HepG2 (cell line): Measurements from ENCODE around the gene PHOSPHO2. TPM values are rescaled to one million over a fixed set of nuclear protein-coding genes. Genes with fewer than 3 reads are reported as not detected.

Experiments used
- ATAC-seq: fragments of 200-7000 bp; cut with Tn5 transposase; 3 replicates; pipeline ENCODE4 v1.9.1; 2020; ENCODE audit warnings: mild to moderate bottlenecking, moderate library complexity
- BruUV-seq: library from RNA; stranded (reverse); fragments of 400-500 nt; replicated peaks from 2 replicates; lab custom pipeline; 2021; lab: Mats Ljungman, UMichigan
- CTCF ChIA-PET: fragments of 300-600 bp; formaldehyde crosslinking; extraction: SDS; loops from one replicate; lab custom pipeline; 2021; ENCODE audit warnings: low total read pairs, inconsistent platforms, low intra/inter-chr PET ratio; lab: Yijun Ruan, JAX
- POLR2A ChIA-PET: fragments of 350-600 bp; sonication (Branson Sonifier 250); formaldehyde crosslinking; loops from one replicate; lab custom pipeline; 2020; ENCODE audit warnings: antibody characterized with exemption, inconsistent platforms; lab: Yijun Ruan, JAX
- DNase-seq: peaks from one replicate; pipeline ENCODE4 v3.0.0-alpha.2; 2015; ENCODE audit warnings: low spot score
- FAIRE-seq: peaks from 3 replicates; lab custom pipeline; 2011; peaks lifted over from hg19 to GRCh38; lab: Jason Lieb, UNC
- H2AFZ ChIP-seq: one replicate; pipeline ENCODE4 v1.6.1; 2011; ENCODE audit warnings: low read length, inconsistent platforms
- H3K27ac ChIP-seq: fragments of 300-600 bp; 3 replicates; pipeline ENCODE4 v1.8.0; 2011; ENCODE audit warnings: mixed run types, mild to moderate bottlenecking, mixed read lengths, low read length, inconsistent platforms; ENCODE audit not compliant: insufficient read depth; ENCODE audit errors: extremely low read length
- H3K27me3 ChIP-seq, 2 experiments: fragments of 200-600 bp in 1 of 2; 2 replicates in 1 of 2; 3 replicates in 1 of 2; pipeline versions ENCODE4 v1.6.0 to v1.8.0; 2011; ENCODE audit warnings: low read length in 2 of 2, mild to moderate bottlenecking in 2 of 2, moderate library complexity in 2 of 2, inconsistent platforms in 1 of 2; ENCODE audit not compliant: insufficient read depth in 2 of 2, control insufficient read depth in 1 of 2
- H3K36me3 ChIP-seq, 2 experiments: fragments of 200-600 bp in 1 of 2; replicated peaks in 1 of 2; 2 replicates in 1 of 2; 3 replicates in 1 of 2; pipeline versions ENCODE4 v1.5.1 to v1.8.0; 2011; ENCODE audit warnings: low read length in 2 of 2, inconsistent platforms in 1 of 2; ENCODE audit not compliant: insufficient read depth in 2 of 2, control insufficient read depth in 1 of 2
- H3K4me1 ChIP-seq: 2 replicates; pipeline ENCODE4 v1.5.1; 2012; ENCODE audit warnings: low read length, inconsistent platforms; ENCODE audit not compliant: insufficient read depth
- H3K4me2 ChIP-seq: 2 replicates; pipeline ENCODE4 v1.6.0; 2011; ENCODE audit warnings: low read depth, low read length, inconsistent platforms
- H3K4me3 ChIP-seq, 3 experiments: fragments of 200-600 bp in 1 of 3; sonication (generic), shearing (Covaris generic) in 1 of 3; replicated peaks in 1 of 3; 2 replicates each; pipeline ENCODE4 v1.5.1; 2011 to 2016; ENCODE audit warnings: low read length in 3 of 3, inconsistent platforms in 2 of 3, low read depth in 2 of 3, mild to moderate bottlenecking in 2 of 3, control low read depth in 1 of 3, mixed read lengths in 1 of 3; ENCODE audit not compliant: insufficient read depth in 1 of 3
- H3K79me2 ChIP-seq: one replicate; pipeline ENCODE4 v1.6.1; 2011; ENCODE audit warnings: low read length, inconsistent platforms; ENCODE audit not compliant: insufficient read depth
- H3K9ac ChIP-seq: 2 replicates; pipeline ENCODE4 v1.6.0; 2011; ENCODE audit warnings: mild to moderate bottlenecking, low read depth, low read length, inconsistent platforms; ENCODE audit not compliant: insufficient read depth
- H3K9me3 ChIP-seq: 2 replicates; pipeline ENCODE4 v1.5.1; 2012; ENCODE audit warnings: mild to moderate bottlenecking, low read length
- H4K20me1 ChIP-seq: 2 replicates; pipeline ENCODE4 v1.6.0; 2011; ENCODE audit warnings: inconsistent platforms, mild to moderate bottlenecking, low read length, moderate library complexity; ENCODE audit not compliant: insufficient read depth
- ARHGAP35 ChIP-seq: sonication (generic); formaldehyde crosslinking; IDR thresholded peaks from 2 replicates; pipeline ENCODE4 v1.9.0; 2022; ENCODE audit warnings: mild to moderate bottlenecking, inconsistent platforms, moderate library complexity, missing genetic modification reagents, borderline replicate concordance
- ARID2 ChIP-seq: sonication (generic); formaldehyde crosslinking; IDR thresholded peaks from 2 replicates; pipeline ENCODE4 v1.8.1; 2022; ENCODE audit warnings: mild to moderate bottlenecking, missing genetic modification reagents, borderline replicate concordance
- EZH2 ChIP-seq: conservative IDR thresholded peaks from 2 replicates; pipeline ENCODE4 v1.6.1; 2012; ENCODE audit warnings: mild to moderate bottlenecking, low read depth, low read length, moderate library complexity
- GFI1 ChIP-seq: sonication (generic); formaldehyde crosslinking; IDR thresholded peaks from 2 replicates; pipeline ENCODE4 v1.5.0; 2020; ENCODE audit warnings: missing genetic modification reagents, mild to moderate bottlenecking, borderline replicate concordance
- GLI4 ChIP-seq: sonication (generic); formaldehyde crosslinking; IDR thresholded peaks from 2 replicates; pipeline ENCODE4 v1.5.1; 2020; ENCODE audit warnings: missing genetic modification reagents, mild to moderate bottlenecking, moderate library complexity, borderline replicate concordance
- HDAC1 ChIP-seq: sonication (generic); formaldehyde crosslinking; IDR thresholded peaks from 2 replicates; pipeline ENCODE4 v1.5.1; 2020; ENCODE audit warnings: mild to moderate bottlenecking, missing genetic modification reagents
- HNRNPK ChIP-seq: fragments of 200-400 bp; formaldehyde crosslinking; IDR thresholded peaks from 2 replicates; pipeline ENCODE4 v1.6.1; 2018; ENCODE audit warnings: low read length, low read depth, moderate library complexity, mild to moderate bottlenecking; ENCODE audit not compliant: poor library complexity, severe bottlenecking
- HNRNPLL ChIP-seq: fragments of 200-400 bp; formaldehyde crosslinking; IDR thresholded peaks from 2 replicates; pipeline ENCODE4 v1.6.1; 2017; ENCODE audit warnings: mild to moderate bottlenecking, low read depth, low read length; ENCODE audit not compliant: poor library complexity, severe bottlenecking
- MAFK ChIP-seq, 2 experiments: IDR thresholded peaks in 1 of 2; conservative IDR thresholded peaks in 1 of 2; 2 replicates each; pipeline ENCODE4 v1.6.1; 2011; ENCODE audit warnings: improper control_type of control experiment in 2 of 2, low read length in 2 of 2
- MYNN ChIP-seq: sonication (generic); formaldehyde crosslinking; IDR thresholded peaks from 2 replicates; pipeline ENCODE4 v1.4.0; 2020; ENCODE audit warnings: mild to moderate bottlenecking, low read depth, missing genetic modification reagents
- NFE2 ChIP-seq: sonication (generic); formaldehyde crosslinking; IDR thresholded peaks from 2 replicates; pipeline ENCODE4 v1.4.0; 2020; ENCODE audit warnings: missing genetic modification reagents
- REPIN1 ChIP-seq: sonication (generic); formaldehyde crosslinking; IDR thresholded peaks from 2 replicates; pipeline ENCODE4 v1.8.0; 2022; ENCODE audit warnings: missing genetic modification reagents, low read depth, mild to moderate bottlenecking, borderline replicate concordance
- RXRA ChIP-seq: sonication (generic); formaldehyde crosslinking; IDR thresholded peaks from 2 replicates; pipeline ENCODE4 v1.5.1; 2020; ENCODE audit warnings: missing genetic modification reagents
- TP53 ChIP-seq: sonication (generic); formaldehyde crosslinking; conservative IDR thresholded peaks from 2 replicates; pipeline ENCODE4 v1.4.0; 2020; ENCODE audit warnings: missing genetic modification reagents
- ZBED4 ChIP-seq: sonication (generic); formaldehyde crosslinking; IDR thresholded peaks from 2 replicates; pipeline ENCODE4 v1.4.0; 2020; ENCODE audit warnings: missing genetic modification reagents, borderline replicate concordance
- WGBS: methylation state at CpG from one replicate; pipeline ENCODE4 v1.1.6; 2017; ENCODE audit warnings: low lambda C conversion rate; 5-methylcytosine and 5-hydroxymethylcytosine counted together
- in situ Hi-C: cut with HindIII; loops from 2 replicates; pipeline ENCODE4 v1.10.0; 2017; ENCODE audit warnings: low pct_unique_long_range_greater_than_20kb; ENCODE audit not compliant: extremely low pct_ligation_motif_present
- intact Hi-C: fragments of 100-400 bp; cut with micrococcal nuclease; formaldehyde crosslinking; loops from one replicate; pipeline ENCODE4 v1.10.0; 2022; ENCODE audit not compliant: unreplicated experiment
- polyA plus RNA-seq, 8 experiments: library from polyadenylated mRNA; depleted of rRNA in 3 of 8; stranded (reverse) in 7 of 8; unstranded in 1 of 8; fragments of >200 nt; fragmentation: Illumina TruSeq in 4 of 8; extraction: Trizol in 4 of 8; gene quantifications; 2 replicates each; pipeline versions ENCODE4 v1.2.1 to v1.2.3, GENCODE V29; 2011 to 2016; ENCODE audit warnings: low read depth in 4 of 8, missing spikeins in 1 of 8, mixed read lengths in 1 of 8; ENCODE audit not compliant: insufficient read depth in 1 of 8
- total RNA-seq, 5 experiments: library from RNA; depleted of rRNA; stranded (reverse); fragments of >200 nt; fragmentation: Illumina TruSeq; extraction: Trizol; gene quantifications; 2 replicates each; pipeline ENCODE4 v1.2.3, GENCODE V29; 2016; ENCODE audit warnings: low read depth in 1 of 5

PHOSPHO2 gene
- total and polyA plus RNA-seq, 2 of the 13 experiments (the other 11 are each of a cell fraction or from before 2014, with no cell fraction given): 6.1 to 11.4 TPM

- CTCF ChIA-PET: no interaction called here
- ATAC-seq (peak; percentile 18; the same call in 2 of the 3 replicates), FAIRE-seq (peak; percentile 28)
- Histone ChIP-seq H3K27ac (no peak overlapping the region), H3K36me3 (peaks cover 5 to 35% of the 10 kb centered on the region in 2 experiments), H3K79me2 (peaks cover 43% of the 10 kb centered on the region), H3K27me3 (no peaks in the 10 kb centered on the region; a peak in 1 of 5 replicates), H3K9me3 (no peaks in the 10 kb centered on the region), H3K4me1 (peaks cover 66% of the 10 kb centered on the region)
- in situ Hi-C loops: no loop called here
- TF ChIP-seq GFI1 (CRISPR knock-in tag) (0 out of 2 replicates have a peak, but pooled peaks have one; percentile 21), GLI4 (CRISPR knock-in tag) (0 out of 2 replicates have a peak, but pooled peaks have one; percentile 43), RXRA (CRISPR knock-in tag) (no peak)
- TF ChIP-seq, all 625 proteins: peak for 2
- no peak for DNase-seq
- Histone ChIP-seq H3K4me3 (no peak overlapping the region), H3K4me2 (0 out of 2 replicates have a peak overlapping the region, but pooled peaks have one; percentile 9), H3K9ac (no peak overlapping the region), H4K20me1 (0 out of 2 replicates have a peak, but pooled peaks cover 8% of the 10 kb centered on the region), H2AFZ (no peak overlapping the region)
- WGBS: 89% methylated on average over 1 of the region's 1 CpG
- intact Hi-C loops: no loop called here
- POLR2A ChIA-PET: no interaction called here
- no TSS peak for BruUV-seq
Measured at GRCh38 chr2:169739351-169739750, 45.1 kb downstream of the PHOSPHO2 start.

- POLR2A ChIA-PET: no interaction called here
- no peak overlapping the region for H3K27ac ChIP-seq
- no peaks in the 10 kb centered on the region for H4K20me1 ChIP-seq
- BruUV-seq: no TSS peak
- no peak overlapping the region for H3K9ac ChIP-seq
- no peaks in the 10 kb centered on the region for H3K27me3 ChIP-seq
- no peak for FAIRE-seq
- no peak overlapping the region for H2AFZ ChIP-seq
- H3K4me3 ChIP-seq: no peak overlapping the region
- no peaks in the 10 kb centered on the region for H3K9me3 ChIP-seq
- no peak for DNase-seq
- H3K36me3 ChIP-seq: peaks cover 18 to 71% of the 10 kb centered on the region in 2 experiments
- CTCF ChIA-PET: no interaction called here
- 99% methylated on average over 4 of the region's 4 CpGs for WGBS
- intact Hi-C loops: no loop called here
- H3K4me2 ChIP-seq: no peak overlapping the region
- peaks cover 6% of the 10 kb centered on the region for H3K79me2 ChIP-seq
- in situ Hi-C loops: no loop called here
- peaks cover 33% of the 10 kb centered on the region for H3K4me1 ChIP-seq
- ATAC-seq: no peak
- TF ChIP-seq MAFK (conservative IDR thresholded peaks at IDR 0.05 in 1 of 2, IDR thresholded peaks at IDR 0.05 in 1 of 2; ENCODE audit: low read length in 2 of 2): no peak
- no peak for TF ChIP-seq EZH2
- TF ChIP-seq HDAC1 (CRISPR knock-in tag): no peak
- TF ChIP-seq TP53 (CRISPR knock-in tag): no peak
- no peak for TF ChIP-seq ARHGAP35 (CRISPR knock-in tag)
- no peak for TF ChIP-seq HNRNPLL
- TF ChIP-seq HNRNPK: no peak
- no peak for TF ChIP-seq MYNN (CRISPR knock-in tag)
- TF ChIP-seq ARID2 (CRISPR knock-in tag): no peak
- no peak for TF ChIP-seq ZBED4 (CRISPR knock-in tag)
- no peak for TF ChIP-seq NFE2 (CRISPR knock-in tag)
- TF ChIP-seq REPIN1 (CRISPR knock-in tag): no peak
Measured at GRCh38 chr2:169743549-169743948, 49.3 kb downstream of the PHOSPHO2 start.
